K562 (cell line): ENCODE data around the gene UBAC2. TPM values are rescaled to one million over a fixed set of nuclear protein-coding genes. Genes with fewer than 3 reads are reported as not detected.
A peak's percentile ranks its signal among the peaks of the same experiment; 100 is the strongest.

Experiments used
- ATAC-seq: fragments of 200-7000 bp; cut with Tn5 transposase; 3 replicates; pipeline ENCODE4 v1.9.1; 2020; ENCODE audit warnings: moderate library complexity
- BruUV-seq: library from RNA; stranded (reverse); fragments of 400-500 nt; replicated peaks from 2 replicates; lab custom pipeline; 2021; lab: Mats Ljungman, UMichigan
- CTCF ChIA-PET: fragments of 300-600 bp; formaldehyde crosslinking; extraction: SDS; loops from one replicate; lab custom pipeline; 2021; ENCODE audit warnings: low intra/inter-chr PET ratio; lab: Yijun Ruan, JAX
- POLR2A ChIA-PET: fragments of 300-600, 350-650 bp; sonication (Branson Sonifier 250); formaldehyde crosslinking; extraction: SDS; loops from one replicate; lab custom pipeline; 2021; ENCODE audit warnings: antibody characterized with exemption, inconsistent platforms; lab: Yijun Ruan, JAX
- DNase-seq, 4 experiments: peaks; one replicate each; pipeline versions ENCODE4 v3.0.0 to v3.0.0-alpha.2; 2011 to 2018; ENCODE audit warnings: low spot score in 3 of 4, mixed read lengths in 3 of 4; ENCODE audit errors: extremely low read depth in 1 of 4
- FAIRE-seq: peaks from 2 replicates; lab custom pipeline; 2011; peaks lifted over from hg19 to GRCh38; lab: Jason Lieb, UNC
- H2AFZ ChIP-seq: 2 replicates; pipeline ENCODE4 v1.6.0; 2011; ENCODE audit warnings: low read depth, low read length, control low read depth, inconsistent platforms
- H3K27ac ChIP-seq: fragments of 200-600 bp; 3 replicates; pipeline ENCODE4 v1.8.0; 2011; ENCODE audit warnings: low read depth, mild to moderate bottlenecking, control low read depth, inconsistent platforms, low read length, moderate library complexity, mixed read lengths; ENCODE audit errors: extremely low read depth
- H3K27me3 ChIP-seq, 2 experiments: fragments of 300-600 bp in 1 of 2; 2 replicates in 1 of 2; 3 replicates in 1 of 2; pipeline versions ENCODE4 v1.6.0 to v1.8.0; 2011; ENCODE audit warnings: inconsistent platforms in 2 of 2, low read length in 2 of 2, mild to moderate bottlenecking in 1 of 2, mixed read lengths in 1 of 2, moderate library complexity in 1 of 2; ENCODE audit not compliant: control insufficient read depth in 2 of 2, insufficient read depth in 2 of 2
- H3K36me3 ChIP-seq: fragments of 300-600 bp; 3 replicates; pipeline ENCODE4 v1.8.0; 2011; ENCODE audit warnings: mild to moderate bottlenecking, low read length, inconsistent platforms; ENCODE audit not compliant: control insufficient read depth, insufficient read depth
- H3K4me1 ChIP-seq, 2 experiments: fragments of 200-600 bp in 1 of 2; replicated peaks in 1 of 2; 2 replicates in 1 of 2; 3 replicates in 1 of 2; pipeline versions ENCODE4 v1.5.1 to v1.8.0; 2011; ENCODE audit warnings: inconsistent platforms in 2 of 2, low read length in 2 of 2, mild to moderate bottlenecking in 1 of 2, mixed read lengths in 1 of 2, moderate library complexity in 1 of 2; ENCODE audit not compliant: control insufficient read depth in 2 of 2, insufficient read depth in 2 of 2
- H3K4me2 ChIP-seq: 2 replicates; pipeline ENCODE4 v1.6.1; 2011; ENCODE audit warnings: low read length, control low read depth, inconsistent platforms, mixed read lengths; ENCODE audit not compliant: insufficient read depth
- H3K4me3 ChIP-seq: fragments of 200-600 bp; sonication (generic), shearing (Covaris generic); 2 replicates; pipeline ENCODE4 v1.5.1; 2016; ENCODE audit warnings: control low read depth, inconsistent platforms
- H3K79me2 ChIP-seq: fragments of 200-600 bp; 3 replicates; pipeline ENCODE4 v1.8.0; 2011; ENCODE audit warnings: low read length, inconsistent platforms; ENCODE audit not compliant: control insufficient read depth, insufficient read depth
- H3K9ac ChIP-seq, 2 experiments: 2 replicates each; pipeline versions ENCODE4 v1.6.0 to v1.6.1; 2011; ENCODE audit warnings: low read depth in 2 of 2, low read length in 2 of 2, control low read depth in 1 of 2, inconsistent platforms in 1 of 2, mild to moderate bottlenecking in 1 of 2, mixed read lengths in 1 of 2; ENCODE audit not compliant: insufficient read depth in 1 of 2
- H3K9me1 ChIP-seq: one replicate; pipeline ENCODE4 v1.6.0; 2011; ENCODE audit warnings: inconsistent platforms, mild to moderate bottlenecking, low read length, moderate library complexity; ENCODE audit not compliant: control insufficient read depth, insufficient read depth
- H3K9me3 ChIP-seq: replicated peaks from 2 replicates; pipeline ENCODE4 v1.5.1; 2011; ENCODE audit warnings: low read depth, low read length, inconsistent platforms; ENCODE audit not compliant: control insufficient read depth, insufficient read depth
- H4K20me1 ChIP-seq: replicated peaks from 2 replicates; pipeline ENCODE4 v1.6.1; 2011; ENCODE audit warnings: low read length, inconsistent platforms, mixed read lengths; ENCODE audit not compliant: control insufficient read depth, insufficient read depth
- FOXJ2 ChIP-seq: fragments of 200-800 bp; sonication (Bioruptor generic); IDR thresholded peaks from 2 replicates; pipeline ENCODE4 v1.6.1; 2016; ENCODE audit warnings: missing genetic modification characterization, missing compliant biosample characterization
- FOXK2 ChIP-seq, 2 experiments: fragments of 450-650 bp; IDR thresholded peaks in 1 of 2; conservative IDR thresholded peaks in 1 of 2; 2 replicates each; pipeline ENCODE4 v1.6.1; 2016; ENCODE audit warnings: low read depth in 2 of 2, mild to moderate bottlenecking in 1 of 2
- KDM2B ChIP-seq: fragments of 250-450 bp; sonication (Bioruptor Pico); IDR thresholded peaks from 2 replicates; pipeline ENCODE4 v1.8.0; 2021; ENCODE audit warnings: mild to moderate bottlenecking, moderate library complexity
- MEF2A ChIP-seq: IDR thresholded peaks from 2 replicates; pipeline ENCODE4 v1.6.1; 2011; ENCODE audit warnings: low read depth, mild to moderate bottlenecking, low read length, moderate library complexity; ENCODE audit not compliant: control insufficient read depth
- MEIS2 ChIP-seq: fragments of 450-650 bp; IDR thresholded peaks from 2 replicates; pipeline ENCODE4 v1.6.1; 2014; ENCODE audit warnings: mild to moderate bottlenecking; ENCODE audit not compliant: partially characterized antibody
- MITF ChIP-seq: IDR thresholded peaks from 2 replicates; pipeline ENCODE4 v1.6.1; 2014; ENCODE audit warnings: antibody characterized with exemption
- NCOA1 ChIP-seq: fragments of 450-650 bp; IDR thresholded peaks from 2 replicates; pipeline ENCODE4 v1.6.1; 2016; ENCODE audit warnings: low read depth
- NFE2L1 ChIP-seq: fragments of 450-650 bp; IDR thresholded peaks from 2 replicates; pipeline ENCODE4 v1.6.1; 2016; ENCODE audit warnings: missing genetic modification characterization, low read depth, mild to moderate bottlenecking, missing compliant biosample characterization, moderate library complexity, borderline replicate concordance
- PREB ChIP-seq: sonication (generic); formaldehyde crosslinking; IDR thresholded peaks from 2 replicates; pipeline ENCODE4 v1.8.1; 2023; ENCODE audit warnings: mild to moderate bottlenecking, missing genetic modification reagents
- SAFB2 ChIP-seq: fragments of 200-400 bp; formaldehyde crosslinking; IDR thresholded peaks from 2 replicates; pipeline ENCODE4 v1.6.1; 2018; ENCODE audit warnings: borderline replicate concordance, low read length, low read depth, moderate library complexity; ENCODE audit not compliant: severe bottlenecking
- SP1 ChIP-seq: sonication (generic); formaldehyde crosslinking; IDR thresholded peaks from 2 replicates; pipeline ENCODE4 v1.8.1; 2022; ENCODE audit warnings: mild to moderate bottlenecking, missing genetic modification reagents
- WHSC1 ChIP-seq: IDR thresholded peaks from one replicate; pipeline ENCODE4 v1.6.1; 2012; ENCODE audit warnings: low read length, control low read depth, inconsistent platforms
- XRCC5 ChIP-seq: fragments of 200-400 bp; formaldehyde crosslinking; IDR thresholded peaks from 2 replicates; pipeline ENCODE4 v1.6.1; 2017; ENCODE audit warnings: low read depth, mild to moderate bottlenecking, low read length
- ZNF384 ChIP-seq: IDR thresholded peaks from 2 replicates; pipeline ENCODE4 v1.6.1; 2012; ENCODE audit warnings: low read depth, low read length, improper control_type of control experiment
- ZNF707 ChIP-seq: fragments of 250-450 bp; sonication (Bioruptor Pico); conservative IDR thresholded peaks from 2 replicates; pipeline ENCODE4 v1.8.0; 2022; ENCODE audit warnings: inconsistent platforms, mild to moderate bottlenecking, moderate library complexity
- WGBS: fragments of 100-300 bp; shearing (Covaris generic); methylation state at CpG from one replicate; pipeline ENCODE4 v1.1.6; 2016; ENCODE audit warnings: low coverage, mixed read lengths; ENCODE audit not compliant: insufficient coverage; ENCODE audit errors: missing lambda C conversion rate; 5-methylcytosine and 5-hydroxymethylcytosine counted together
- in situ Hi-C: fragments of 300-500 bp; cut with MboI; formaldehyde crosslinking; loops from 4 replicates; pipeline ENCODE4 v1.15.0; 2018; ENCODE audit warnings: inconsistent platforms, mixed read lengths
- intact Hi-C: fragments of 100-400 bp; cut with micrococcal nuclease; formaldehyde crosslinking; loops from 2 replicates; pipeline ENCODE4 v1.14.2; 2022
- polyA plus RNA-seq, 8 experiments: library from polyadenylated mRNA; depleted of rRNA in 4 of 8; stranded (reverse) in 5 of 8; unstranded in 3 of 8; fragments of >200 nt; fragmentation: Nextera tagmentation in 2 of 8; fragmentation: Illumina TruSeq in 1 of 8; extraction: Ambion mirVana in 2 of 8; extraction: Trizol in 1 of 8; gene quantifications; 2 replicates each; pipeline versions ENCODE4 v1.2.1 to v1.2.3, GENCODE V29; 2011 to 2014; ENCODE audit warnings: inconsistent platforms in 1 of 8, missing spikeins in 1 of 8
- total RNA-seq, 7 experiments: library from RNA; depleted of rRNA in 6 of 7; stranded (reverse); fragments of >200 nt in 6 of 7; fragmentation: Illumina TruSeq in 2 of 7; extraction: Trizol in 2 of 7; gene quantifications; 2 replicates each; pipeline versions ENCODE4 v1.2.1 to v1.2.3, GENCODE V29; 2011 to 2021; ENCODE audit warnings: low replicate concordance in 1 of 7
- TF ChIP-seq, protein P1 (sequence below): fragments of 250-450 bp; sonication (Bioruptor Pico); IDR thresholded peaks from 2 replicates; pipeline ENCODE4 v1.8.0; 2021; ENCODE audit warnings: moderate library complexity, mild to moderate bottlenecking, inconsistent platforms

Gene UBAC2
- total and polyA plus RNA-seq, 9 of the 15 experiments (the other 6 are each of a cell fraction or from before 2014, with no cell fraction given) = 6.0 to 84.1 (median 32.3) TPM

- no peak for TF ChIP-seq MITF
Observed at GRCh38 chr13:99316657-99317256, 116.1 kb downstream of the UBAC2 start (continued).

DNA sequence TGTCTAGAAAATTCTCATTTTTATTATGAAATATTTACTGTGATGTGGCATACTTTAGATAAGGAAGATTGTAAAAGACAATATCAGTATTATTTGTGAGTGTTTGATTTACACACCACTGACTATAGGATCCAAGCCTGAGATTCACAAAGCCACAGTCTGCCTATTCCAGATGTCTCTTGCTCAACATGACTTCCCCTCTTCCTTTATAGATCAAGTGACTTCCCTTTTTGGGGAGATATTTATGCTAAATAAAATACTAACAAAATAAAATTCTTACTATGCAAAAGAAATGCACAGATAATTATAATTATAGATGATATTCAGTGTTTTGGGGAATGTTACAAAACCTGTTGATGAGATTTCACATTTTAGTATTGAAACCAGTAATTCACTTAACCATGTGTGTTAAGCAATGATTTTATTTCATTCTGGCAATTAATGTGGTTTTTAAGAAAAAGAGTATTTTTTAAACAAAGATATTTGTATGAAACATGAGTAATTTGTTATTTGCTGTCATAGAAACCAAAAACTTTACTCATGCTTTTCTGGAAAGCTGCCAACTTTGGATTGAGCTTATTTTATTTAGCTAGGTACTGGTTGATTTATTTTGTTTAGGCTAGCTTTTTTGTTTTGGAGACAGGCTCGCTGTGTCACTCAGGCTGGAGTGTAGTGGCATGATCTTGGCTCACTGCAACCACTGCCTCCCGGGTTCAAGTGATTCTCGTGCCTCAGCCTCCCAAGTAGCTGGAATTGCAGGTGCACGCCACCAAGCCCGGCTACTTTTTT, 120.2 kb downstream of the UBAC2 start:
- H3K4me2 ChIP-seq = no peak overlapping the region
- DNase-seq = peak in 1 of 4 experiments; percentile 38
- POLR2A ChIA-PET = interaction anchor here (1.0 kb wide), 1 partner anchor 16 kb away, joined by 4 read pairs; no protein-coding TSS in a partner anchor
- no peak for ATAC-seq
- peaks cover 4% of the 10 kb centered on the region for H3K9me1 ChIP-seq
- peaks cover 0 to 30% of the 10 kb centered on the region in 2 experiments; a peak in 4 of 5 replicates for H3K4me1 ChIP-seq
- CTCF ChIA-PET = no interaction called here
- H2AFZ ChIP-seq = no peak overlapping the region
- no peaks in the 10 kb centered on the region; the same call in 2 of the 3 replicates for H3K79me2 ChIP-seq
- H3K36me3 ChIP-seq = peaks cover 26% of the 10 kb centered on the region
- H3K9me3 ChIP-seq = no peaks in the 10 kb centered on the region
- H4K20me1 ChIP-seq = no peaks in the 10 kb centered on the region
- 82% methylated on average over 5 of the region's 5 CpGs for WGBS
- in situ Hi-C loops = no loop called here
- H3K4me3 ChIP-seq = no peak overlapping the region
- no peak overlapping the region for H3K27ac ChIP-seq
- H3K9ac ChIP-seq = no peak overlapping the region
- BruUV-seq = no TSS peak
- no peaks in the 10 kb centered on the region for H3K27me3 ChIP-seq
- no peak for FAIRE-seq
- intact Hi-C loops = no loop called here
- TF ChIP-seq PREB (no peak), FOXK2 (conservative IDR thresholded peaks at IDR 0.05 in 1 of 2, IDR thresholded peaks at IDR 0.05 in 1 of 2; ENCODE audit: low read depth in 2 of 2) (no peak), SAFB2 (no peak), ZNF707 (CRISPR knock-in tag) (no peak), MEF2A (no peak), NCOA1 (no peak), WHSC1 (no peak), KDM2B (CRISPR knock-in tag) (no peak), MEIS2 (peak; percentile 25), FOXJ2 (tag) (peak; percentile 89), ZNF384 (no peak), SP1 (no peak), NFE2L1 (no peak), XRCC5 (no peak)
- TF ChIP-seq, protein P1, sequence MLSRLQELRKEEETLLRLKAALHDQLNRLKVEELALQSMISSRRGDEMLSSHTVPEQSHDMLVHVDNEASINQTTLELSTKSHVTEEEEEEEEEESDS (CRISPR knock-in tag) = no peak
